K562 (cell line): ENCODE measurements around the gene ANKRD65.
"Not testable (repeated sequence)": the region's sequence is repeated elsewhere in the genome, so short reads cannot be mapped to it uniquely, and the experiment has no call there.

Experiments
- EZH2 ChIP-seq: IDR thresholded peaks from 2 replicates; pipeline ENCODE4 v1.6.1; 2012; ENCODE audit warnings: low read depth, mild to moderate bottlenecking, inconsistent platforms, low read length, borderline replicate concordance
- HMGXB4 ChIP-seq: sonication (generic); formaldehyde crosslinking; IDR thresholded peaks from 2 replicates; pipeline ENCODE4 v1.8.1; 2023; ENCODE audit warnings: mild to moderate bottlenecking, missing genetic modification reagents
- MTA3 ChIP-seq: fragments of 450-650 bp; formaldehyde crosslinking; IDR thresholded peaks from 2 replicates; pipeline ENCODE4 v1.6.1; 2017; ENCODE audit warnings: mild to moderate bottlenecking, borderline replicate concordance
- SIN3A ChIP-seq, 2 experiments: fragments of 150-350 bp in 1 of 2; IDR thresholded peaks; 2 replicates each; pipeline ENCODE4 v1.6.1; 2011 to 2016; ENCODE audit warnings: borderline replicate concordance in 2 of 2, low read depth in 2 of 2, low read length in 2 of 2, mild to moderate bottlenecking in 2 of 2, moderate library complexity in 2 of 2; ENCODE audit not compliant: control insufficient read depth in 1 of 2
- TBP ChIP-seq: optimal IDR thresholded peaks from 2 replicates; pipeline ENCODE3; 2011; ENCODE audit warnings: low read depth, low read length, improper control_type of control experiment
- TRIM24 ChIP-seq, 2 experiments: fragments of 450-650 bp; IDR thresholded peaks; 2 replicates each; pipeline ENCODE4 v1.6.1; 2016
- TF ChIP-seq, protein P1 (sequence below): fragments of 150-350 bp; conservative IDR thresholded peaks from 2 replicates; pipeline ENCODE4 v1.6.1; 2014; ENCODE audit warnings: low read length

DNA sequence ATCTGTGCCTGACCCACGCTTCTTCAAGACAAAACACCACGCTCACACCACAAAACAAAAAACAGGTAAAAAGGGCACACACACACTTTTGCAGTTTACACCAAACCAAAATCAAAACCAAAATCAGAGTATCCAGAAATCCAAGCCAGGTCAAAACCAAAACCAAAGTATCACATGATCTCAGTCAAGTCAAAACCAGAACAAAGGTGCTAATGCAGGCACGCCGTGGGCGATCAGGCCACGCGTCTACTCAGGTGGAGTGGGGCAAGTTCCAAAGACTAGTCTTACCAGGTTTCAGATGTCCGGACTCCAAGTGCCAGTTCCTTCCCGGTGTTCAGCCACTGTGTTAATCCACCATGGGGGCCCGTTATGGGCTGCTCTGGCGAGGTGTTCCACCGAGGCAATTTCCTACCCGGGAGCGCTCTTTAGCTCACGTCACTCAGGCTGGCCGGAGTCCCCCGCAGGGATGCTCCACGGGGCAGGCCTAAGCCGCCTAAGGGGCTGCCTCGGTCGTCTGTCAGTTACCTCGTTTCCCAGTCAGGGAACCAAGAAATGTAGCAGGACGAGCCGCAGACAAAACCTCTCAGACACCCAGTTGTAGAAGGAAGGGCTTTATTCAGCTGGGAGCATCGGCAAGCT, 3.1 kb downstream of the ANKRD65 start:
- not testable (repeated sequence) for TF ChIP-seq TRIM24 (IDR thresholded peaks at IDR 0.05); SIN3A (IDR thresholded peaks at IDR 0.05; ENCODE audit: borderline replicate concordance in 2 of 2, control insufficient read depth in 1 of 2, low read depth in 2 of 2, low read length in 2 of 2); HMGXB4; TBP; MTA3; EZH2
- TF ChIP-seq, protein P1, sequence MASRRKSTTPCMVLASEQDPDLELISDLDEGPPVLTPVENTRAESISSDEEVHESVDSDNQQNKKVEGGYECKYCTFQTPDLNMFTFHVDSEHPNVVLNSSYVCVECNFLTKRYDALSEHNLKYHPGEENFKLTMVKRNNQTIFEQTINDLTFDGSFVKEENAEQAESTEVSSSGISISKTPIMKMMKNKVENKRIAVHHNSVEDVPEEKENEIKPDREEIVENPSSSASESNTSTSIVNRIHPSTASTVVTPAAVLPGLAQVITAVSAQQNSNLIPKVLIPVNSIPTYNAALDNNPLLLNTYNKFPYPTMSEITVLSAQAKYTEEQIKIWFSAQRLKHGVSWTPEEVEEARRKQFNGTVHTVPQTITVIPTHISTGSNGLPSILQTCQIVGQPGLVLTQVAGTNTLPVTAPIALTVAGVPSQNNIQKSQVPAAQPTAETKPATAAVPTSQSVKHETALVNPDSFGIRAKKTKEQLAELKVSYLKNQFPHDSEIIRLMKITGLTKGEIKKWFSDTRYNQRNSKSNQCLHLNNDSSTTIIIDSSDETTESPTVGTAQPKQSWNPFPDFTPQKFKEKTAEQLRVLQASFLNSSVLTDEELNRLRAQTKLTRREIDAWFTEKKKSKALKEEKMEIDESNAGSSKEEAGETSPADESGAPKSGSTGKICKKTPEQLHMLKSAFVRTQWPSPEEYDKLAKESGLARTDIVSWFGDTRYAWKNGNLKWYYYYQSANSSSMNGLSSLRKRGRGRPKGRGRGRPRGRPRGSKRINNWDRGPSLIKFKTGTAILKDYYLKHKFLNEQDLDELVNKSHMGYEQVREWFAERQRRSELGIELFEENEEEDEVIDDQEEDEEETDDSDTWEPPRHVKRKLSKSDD = not testable (repeated sequence)
